Effector memory CD4-positive, alpha-beta T cell (primary cell): ENCODE data around the gene PRKAR1B.

Experiments
- DNase-seq, 3 donors: peaks; one replicate each; pipeline ENCODE4 v3.0.0-alpha.2; 2020
- H3K27ac ChIP-seq: 2 replicates; pipeline ENCODE4 v1.7.0; 2013; ENCODE audit warnings: mild to moderate bottlenecking, low read length, moderate library complexity; ENCODE audit not compliant: insufficient read depth, poor library complexity, severe bottlenecking
- H3K27me3 ChIP-seq: replicated peaks from 2 replicates; pipeline ENCODE4 v1.7.0; 2013; ENCODE audit warnings: mild to moderate bottlenecking, low read length; ENCODE audit not compliant: insufficient read depth, control insufficient read depth, poor library complexity, severe bottlenecking
- H3K36me3 ChIP-seq: 2 replicates; pipeline ENCODE4 v1.7.0; 2013; ENCODE audit warnings: mild to moderate bottlenecking, low read length, moderate library complexity; ENCODE audit not compliant: control insufficient read depth, insufficient read depth
- H3K4me1 ChIP-seq: 2 replicates; pipeline ENCODE4 v1.7.0; 2013; ENCODE audit warnings: low read length, mild to moderate bottlenecking; ENCODE audit not compliant: control insufficient read depth, insufficient read depth, poor library complexity, severe bottlenecking
- H3K4me3 ChIP-seq: 2 replicates; pipeline ENCODE4 v1.7.0; 2013; ENCODE audit warnings: low read length, low read depth, mild to moderate bottlenecking; ENCODE audit not compliant: insufficient read depth, poor library complexity, severe bottlenecking
- H3K9me3 ChIP-seq: 2 replicates; pipeline ENCODE4 v1.7.0; 2013; ENCODE audit warnings: mild to moderate bottlenecking, low read length, moderate library complexity; ENCODE audit not compliant: control insufficient read depth

The PRKAR1B gene

GRCh38 chr7:593324-594115, 133.6 kb downstream of the PRKAR1B start:
- no peaks in the 10 kb centered on the region for H3K27me3 ChIP-seq
- DNase-seq, result peak in 2 of 3 donors; percentile 26 to 40
- H3K9me3 ChIP-seq, result no peaks in the 10 kb centered on the region
- H3K27ac ChIP-seq, result no peak overlapping the region
- H3K36me3 ChIP-seq, result no peaks in the 10 kb centered on the region
- peaks cover 3% of the 10 kb centered on the region for H3K4me1 ChIP-seq
- no peak overlapping the region for H3K4me3 ChIP-seq

GRCh38 chr7:591856-592628, 135.0 kb downstream of the PRKAR1B start:
- H3K36me3 ChIP-seq, result no peaks in the 10 kb centered on the region
- H3K9me3 ChIP-seq, result no peaks in the 10 kb centered on the region

GRCh38 chr7:590731-591551, 136.1 kb downstream of the PRKAR1B start:
- no peak for DNase-seq
- no peaks in the 10 kb centered on the region for H3K36me3 ChIP-seq
- peaks cover 3% of the 10 kb centered on the region for H3K4me1 ChIP-seq
- H3K4me3 ChIP-seq, result no peak overlapping the region
- H3K9me3 ChIP-seq, result no peaks in the 10 kb centered on the region
- H3K27ac ChIP-seq, result no peak overlapping the region
- H3K27me3 ChIP-seq, result no peaks in the 10 kb centered on the region

More at GRCh38 chr7:591856-592628, 135.0 kb downstream of the PRKAR1B start:
- no peak for DNase-seq
- Histone ChIP-seq H3K27me3 (no peaks in the 10 kb centered on the region), H3K27ac (no peak overlapping the region), H3K4me1 (peaks cover 3% of the 10 kb centered on the region), H3K4me3 (no peak overlapping the region)

- no peak for DNase-seq
- Histone ChIP-seq H3K27me3 (no peaks in the 10 kb centered on the region), H3K4me1 (peaks cover 6% of the 10 kb centered on the region), H3K36me3 (no peaks in the 10 kb centered on the region), H3K9me3 (no peaks in the 10 kb centered on the region), H3K27ac (no peak overlapping the region), H3K4me3 (no peak overlapping the region)
These were observed 137.1 kb downstream of the PRKAR1B start for GRCh38 chr7:589781-590575.

GRCh38 chr7:587767-588166, 139.3 kb downstream of the PRKAR1B start:
- Histone ChIP-seq H3K4me1 (peaks cover 21% of the 10 kb centered on the region), H3K27me3 (no peaks in the 10 kb centered on the region), H3K27ac (no peak overlapping the region), H3K9me3 (no peaks in the 10 kb centered on the region), H3K4me3 (no peak overlapping the region), H3K36me3 (no peaks in the 10 kb centered on the region)
- no peak for DNase-seq

- Histone ChIP-seq H3K27ac (no peak overlapping the region), H3K4me1 (peaks cover 21% of the 10 kb centered on the region), H3K4me3 (no peak overlapping the region), H3K9me3 (no peaks in the 10 kb centered on the region), H3K36me3 (no peaks in the 10 kb centered on the region), H3K27me3 (no peaks in the 10 kb centered on the region)
- DNase-seq, result no peak
These were observed 140.6 kb downstream of the PRKAR1B start for GRCh38 chr7:586494-586893.

GRCh38 chr7:585873-586272, 141.2 kb downstream of the PRKAR1B start:
- no peak for DNase-seq
- H3K9me3 ChIP-seq, result no peaks in the 10 kb centered on the region
- no peak overlapping the region for H3K27ac ChIP-seq
- H3K27me3 ChIP-seq, result no peaks in the 10 kb centered on the region
- no peak overlapping the region for H3K4me3 ChIP-seq
- no peaks in the 10 kb centered on the region for H3K36me3 ChIP-seq
- peaks cover 21% of the 10 kb centered on the region for H3K4me1 ChIP-seq

GRCh38 chr7:585229-585711, 141.8 kb downstream of the PRKAR1B start:
- DNase-seq, result peak in 2 of 3 donors; percentile 14 to 21
- no peaks in the 10 kb centered on the region for H3K27me3 ChIP-seq
- no peaks in the 10 kb centered on the region for H3K9me3 ChIP-seq
- H3K4me3 ChIP-seq, result no peak overlapping the region
- no peaks in the 10 kb centered on the region for H3K36me3 ChIP-seq
- peaks cover 21% of the 10 kb centered on the region for H3K4me1 ChIP-seq
- H3K27ac ChIP-seq, result peak overlapping the region; percentile 82

- Histone ChIP-seq H3K27me3 (no peaks in the 10 kb centered on the region), H3K27ac (peak overlapping the region; percentile 82), H3K4me1 (peaks cover 21% of the 10 kb centered on the region), H3K36me3 (no peaks in the 10 kb centered on the region), H3K9me3 (no peaks in the 10 kb centered on the region), H3K4me3 (peak overlapping the region; percentile 68)
- no peak for DNase-seq
These were observed 142.3 kb downstream of the PRKAR1B start for GRCh38 chr7:584820-585219.
